Measurements from ENCODE around the gene CXorf38. TPM values are rescaled to one million over a fixed set of nuclear protein-coding genes. Genes with fewer than 3 reads are reported as not detected.

Gene CXorf38
- total and polyA plus RNA-seq, 2 donors (not counting 1 experiment from before 2014, with no cell fraction given) = 26.4 to 28.1 TPM

DNA sequence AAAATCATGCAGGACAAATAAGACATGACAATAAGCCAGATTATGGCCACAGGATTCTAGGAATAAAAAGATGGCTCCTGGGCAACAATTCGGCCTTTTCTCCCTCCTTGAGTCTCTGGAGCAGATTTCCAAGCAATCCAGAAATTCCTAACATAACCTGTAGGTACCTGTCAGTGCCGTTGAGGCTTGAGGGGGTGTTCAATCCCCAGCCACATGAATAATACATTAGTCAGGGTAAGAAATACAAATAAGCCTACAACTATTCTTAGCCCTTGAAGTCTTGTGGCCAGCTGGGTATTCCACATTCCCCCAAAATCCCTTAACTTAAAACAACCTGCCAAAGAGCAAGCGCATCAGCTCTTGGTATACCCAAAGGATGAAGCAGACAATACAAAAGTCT, 9.7 kb downstream of the CXorf38 start:
- Mint-ChIP-seq H3K27ac (no peak overlapping the region), H3K27me3 (no peaks in the 10 kb centered on the region), H3K9me3 (ENCODE audit: insufficient read depth) (no peaks in the 10 kb centered on the region), H3K4me3 (no peak overlapping the region), H3K4me1 (peaks cover 23% of the 10 kb centered on the region)
- Histone ChIP-seq H3K27ac (ENCODE audit: low read length in 2 of 2) (no peak overlapping the region), H3K36me3 (replicated peaks in 1 of 2; ENCODE audit: control extremely low read depth in 1 of 2, control insufficient read depth in 1 of 2, extremely low read depth in 1 of 2, insufficient read depth in 2 of 2, low read length in 1 of 2) (peaks cover 3 to 68% of the 10 kb centered on the region in 2 experiments), H3K4me1 (ENCODE audit: control insufficient read depth in 2 of 2, insufficient read depth in 2 of 2, low read length in 2 of 2) (peaks cover 14 to 17% of the 10 kb centered on the region in 2 donors), H3K79me2 (ENCODE audit: control insufficient read depth, insufficient read depth, low read length) (peaks cover 85% of the 10 kb centered on the region), H3K4me3 (ENCODE audit: control extremely low read depth in 1 of 5, extremely low read depth in 1 of 5, insufficient read depth in 1 of 5, low read depth in 2 of 5, low read length in 4 of 5) (no peak overlapping the region), H2AFZ (ENCODE audit: insufficient read depth, low read depth, low read length, poor library complexity, severe bottlenecking) (no peak overlapping the region), H3K4me2 (replicated peaks; ENCODE audit: low read depth, low read length, poor library complexity, severe bottlenecking) (no peak overlapping the region), H4K20me1 (ENCODE audit: control insufficient read depth, insufficient read depth, low read length, poor library complexity, severe bottlenecking) (peaks cover 78% of the 10 kb centered on the region), H3K9ac (ENCODE audit: low read length) (no peak overlapping the region), H3K9me3 (ENCODE audit: control extremely low read depth in 1 of 3, control insufficient read depth in 2 of 3, insufficient read depth in 1 of 3, low read length in 2 of 3) (no peaks in the 10 kb centered on the region), H3K27me3 (replicated peaks in 1 of 4; ENCODE audit: control extremely low read depth in 1 of 4, control insufficient read depth in 3 of 4, insufficient read depth in 4 of 4, low read length in 3 of 4) (no peaks in the 10 kb centered on the region)
- intact Hi-C loops (cut with micrococcal nuclease) = no loop called here
- POLR2A ChIA-PET = no interaction called here
- WGBS (ENCODE audit: insufficient coverage) = no CpG with 5 or more reads among the region's 3 CpGs
- DNase-seq = no peak
- ATAC-seq (ENCODE audit: low read depth) = no peak
- CTCF ChIA-PET = no interaction called here
- TF ChIP-seq, protein P1, sequence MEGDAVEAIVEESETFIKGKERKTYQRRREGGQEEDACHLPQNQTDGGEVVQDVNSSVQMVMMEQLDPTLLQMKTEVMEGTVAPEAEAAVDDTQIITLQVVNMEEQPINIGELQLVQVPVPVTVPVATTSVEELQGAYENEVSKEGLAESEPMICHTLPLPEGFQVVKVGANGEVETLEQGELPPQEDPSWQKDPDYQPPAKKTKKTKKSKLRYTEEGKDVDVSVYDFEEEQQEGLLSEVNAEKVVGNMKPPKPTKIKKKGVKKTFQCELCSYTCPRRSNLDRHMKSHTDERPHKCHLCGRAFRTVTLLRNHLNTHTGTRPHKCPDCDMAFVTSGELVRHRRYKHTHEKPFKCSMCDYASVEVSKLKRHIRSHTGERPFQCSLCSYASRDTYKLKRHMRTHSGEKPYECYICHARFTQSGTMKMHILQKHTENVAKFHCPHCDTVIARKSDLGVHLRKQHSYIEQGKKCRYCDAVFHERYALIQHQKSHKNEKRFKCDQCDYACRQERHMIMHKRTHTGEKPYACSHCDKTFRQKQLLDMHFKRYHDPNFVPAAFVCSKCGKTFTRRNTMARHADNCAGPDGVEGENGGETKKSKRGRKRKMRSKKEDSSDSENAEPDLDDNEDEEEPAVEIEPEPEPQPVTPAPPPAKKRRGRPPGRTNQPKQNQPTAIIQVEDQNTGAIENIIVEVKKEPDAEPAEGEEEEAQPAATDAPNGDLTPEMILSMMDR (IDR thresholded peaks at IDR 0.05) = no peak
- TF ChIP-seq EZH2 (IDR thresholded peaks at IDR 0.05; ENCODE audit: borderline replicate concordance, insufficient read depth, low read depth, low read length, poor library complexity, severe bottlenecking) = no peak

DNA sequence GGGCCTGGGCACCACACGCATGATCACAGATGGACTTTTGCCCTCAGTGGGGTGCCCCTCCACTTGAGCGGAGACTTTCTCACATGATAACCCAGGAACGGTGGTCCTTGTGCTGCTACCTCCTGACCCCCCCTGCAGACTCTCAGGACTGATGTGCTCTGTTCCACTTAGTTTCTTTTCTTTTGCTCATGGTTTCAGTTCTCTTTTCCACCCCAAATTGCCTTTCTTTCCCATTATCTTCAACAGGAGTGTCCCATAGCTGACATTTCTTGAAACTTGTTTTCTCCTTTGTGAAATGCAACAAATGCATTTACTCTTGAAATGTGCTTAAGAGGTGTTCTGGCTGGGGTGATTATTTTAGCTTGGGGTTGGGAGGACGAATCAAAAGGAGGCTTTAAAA, 15.2 kb downstream of the CXorf38 start:
- peaks cover 19% of the 10 kb centered on the region for H3K4me1 Mint-ChIP-seq
- peak overlapping the region; percentile 63 for H3K27ac Mint-ChIP-seq
- ChIA-PET CTCF (interaction anchor here (0.9 kb wide), 1 partner anchor 161 kb away, joined by 3 read pairs; no protein-coding TSS in a partner anchor), POLR2A (no interaction called here)
- Histone ChIP-seq H3K4me1 (ENCODE audit: control insufficient read depth in 2 of 2, insufficient read depth in 2 of 2, low read length in 2 of 2) (peaks cover 14 to 15% of the 10 kb centered on the region in 2 donors), H3K27me3 (replicated peaks in 1 of 4; ENCODE audit: control extremely low read depth in 1 of 4, control insufficient read depth in 3 of 4, insufficient read depth in 4 of 4, low read length in 3 of 4) (no peaks in the 10 kb centered on the region), H3K4me2 (replicated peaks; ENCODE audit: low read depth, low read length, poor library complexity, severe bottlenecking) (no peak overlapping the region), H3K27ac (ENCODE audit: low read length in 2 of 2) (peak overlapping the region in 1 of 2 donors; percentile 60), H3K79me2 (ENCODE audit: control insufficient read depth, insufficient read depth, low read length) (peaks cover 31% of the 10 kb centered on the region), H4K20me1 (ENCODE audit: control insufficient read depth, insufficient read depth, low read length, poor library complexity, severe bottlenecking) (peaks cover 51% of the 10 kb centered on the region), H3K36me3 (replicated peaks in 1 of 2; ENCODE audit: control extremely low read depth in 1 of 2, control insufficient read depth in 1 of 2, extremely low read depth in 1 of 2, insufficient read depth in 2 of 2, low read length in 1 of 2) (peaks cover 0 to 58% of the 10 kb centered on the region in 2 experiments), H3K9ac (ENCODE audit: low read length) (no peak overlapping the region), H3K4me3 (ENCODE audit: control extremely low read depth in 1 of 5, extremely low read depth in 1 of 5, insufficient read depth in 1 of 5, low read depth in 2 of 5, low read length in 4 of 5) (no peak overlapping the region), H3K9me3 (ENCODE audit: control extremely low read depth in 1 of 3, control insufficient read depth in 2 of 3, insufficient read depth in 1 of 3, low read length in 2 of 3) (no peaks in the 10 kb centered on the region), H2AFZ (ENCODE audit: insufficient read depth, low read depth, low read length, poor library complexity, severe bottlenecking) (no peak overlapping the region)
- no peak for TF ChIP-seq EZH2 (IDR thresholded peaks at IDR 0.05; ENCODE audit: borderline replicate concordance, insufficient read depth, low read depth, low read length, poor library complexity, severe bottlenecking)
- TF ChIP-seq, protein P1 (IDR thresholded peaks at IDR 0.05) = no peak
- peak; percentile 24 for ATAC-seq (ENCODE audit: low read depth)
- intact Hi-C loops (cut with micrococcal nuclease) = no loop called here
- no peak overlapping the region for H3K4me3 Mint-ChIP-seq
- H3K9me3 Mint-ChIP-seq (ENCODE audit: insufficient read depth) = no peaks in the 10 kb centered on the region
- 60% methylated on average over 1 of the region's 4 CpGs for WGBS (ENCODE audit: insufficient coverage)
- DNase-seq = peak; percentile 22
- H3K27me3 Mint-ChIP-seq = no peaks in the 10 kb centered on the region

Measured in B cell (primary cell).